ELF-1 (cell line): ENCODE measurements around the gene GPRASP3.
"Not testable (repeated sequence)": the region's sequence is repeated elsewhere in the genome, so short reads cannot be mapped to it uniquely, and the experiment has no call there.

Experiments used
- DNase-seq: peaks from one replicate; pipeline ENCODE4 v3.0.0-alpha.2; 2016; ENCODE audit warnings: low read depth, low spot score

GPRASP3 gene

DNA sequence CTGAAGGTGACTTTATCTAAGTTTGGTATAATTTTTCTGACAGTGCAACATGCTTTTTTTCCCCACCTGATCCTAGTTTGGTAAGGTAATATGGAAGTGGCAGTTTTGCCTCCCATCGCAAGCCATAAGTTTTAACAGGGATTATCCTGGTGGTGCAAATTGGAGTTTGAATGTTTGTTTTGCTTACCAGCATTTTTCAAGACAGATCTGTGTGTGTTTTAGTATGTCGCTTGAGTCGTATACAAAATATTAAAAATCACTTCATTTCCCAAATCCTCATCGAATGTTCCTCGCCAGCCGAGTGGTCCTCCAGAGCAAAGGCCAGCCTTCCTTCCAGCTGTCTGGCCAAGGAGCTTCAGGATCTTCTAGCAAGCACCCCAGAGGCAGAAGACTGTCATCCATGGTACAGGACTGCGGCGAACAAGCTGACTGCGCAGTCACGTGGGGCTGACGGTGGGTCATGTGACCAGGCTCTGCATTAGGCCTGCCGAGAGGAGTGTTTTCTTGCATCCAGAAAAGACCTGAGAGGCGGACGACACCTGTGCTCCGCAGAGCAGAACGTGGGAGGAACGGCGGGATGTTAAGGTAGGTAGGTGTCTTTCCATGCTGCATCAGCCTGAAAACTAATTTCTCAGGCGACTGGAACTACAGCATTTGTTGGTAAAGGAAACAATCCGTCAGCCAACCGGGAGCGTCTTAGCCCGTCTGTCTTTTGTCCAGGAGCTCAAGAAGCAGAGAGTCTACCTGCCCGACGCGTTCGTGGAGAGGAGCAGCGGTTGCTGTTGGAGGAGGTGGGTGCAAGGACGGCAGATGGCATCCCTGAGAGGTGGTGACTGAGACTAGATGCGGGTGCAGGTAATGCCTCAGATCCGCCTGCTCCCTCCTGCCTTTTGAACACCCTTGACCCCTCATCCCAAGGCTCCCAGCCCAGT lies at the start of gene GPRASP3:
TSS of gene GPRASP3 (plus strand) at position 507 of the 932 bp plus-strand sequence. CDS start 28,253 bp downstream, outside the sequence.
- peak; percentile 77 for DNase-seq

GRCh38 chrX:102672856-102673255 lies 47.7 kb upstream of the GPRASP3 start:
- DNase-seq: no peak

DNA sequence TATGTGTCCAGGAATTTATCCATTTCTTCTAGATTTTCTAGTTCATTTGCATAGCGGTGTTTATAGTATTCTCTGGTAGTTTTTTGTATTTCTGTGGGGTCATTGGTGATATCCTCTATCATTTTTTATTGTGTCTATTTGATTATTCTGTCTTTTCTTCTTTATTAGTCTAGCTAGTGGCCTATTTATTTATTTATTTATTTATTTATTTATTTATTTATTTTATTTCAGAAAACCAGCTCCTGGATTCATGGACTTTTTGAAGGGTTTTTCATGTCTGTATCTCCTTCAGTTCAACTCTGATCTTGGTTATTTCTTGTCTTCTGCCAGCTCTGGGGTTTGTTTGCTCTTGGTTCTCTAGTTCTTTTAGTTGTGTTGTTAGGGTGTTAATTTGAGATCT lies 43.1 kb upstream of the GPRASP3 start:
- DNase-seq: not testable (repeated sequence)

DNA sequence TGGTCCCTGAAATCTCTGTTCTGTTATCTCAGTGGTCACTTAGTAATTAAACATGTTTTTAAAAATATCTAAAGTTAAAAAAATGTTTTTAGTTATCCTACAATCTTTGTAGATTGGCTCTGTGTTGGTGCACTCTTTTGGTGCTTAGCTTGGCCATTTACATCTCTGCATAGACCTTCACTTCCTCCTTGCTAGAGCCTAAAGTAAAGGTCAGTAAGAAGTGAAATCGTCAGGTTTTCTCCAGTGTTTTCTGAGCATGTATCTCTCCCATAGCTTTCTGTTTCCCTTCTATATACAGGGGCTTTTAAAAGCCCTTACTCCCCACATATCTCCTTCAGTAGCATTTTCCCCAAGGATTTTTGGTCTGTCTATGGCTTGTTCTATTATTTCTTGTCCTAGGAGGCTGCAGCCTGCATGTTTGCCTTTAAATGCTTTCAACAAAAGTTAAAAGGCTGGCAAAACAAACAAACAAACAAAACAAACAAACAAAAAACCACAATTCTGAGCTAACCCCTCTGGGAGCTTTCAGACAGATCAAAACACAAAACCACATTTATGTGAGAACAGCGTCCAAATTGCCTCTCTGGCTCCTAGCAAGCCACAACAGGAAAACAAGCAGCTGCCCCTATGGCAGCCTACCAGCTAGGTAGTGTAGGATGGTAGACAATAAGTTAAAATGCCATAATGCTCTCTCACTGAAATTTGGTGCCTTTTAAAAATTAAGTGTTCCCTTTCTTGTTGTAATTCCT lies 35.6 kb upstream of the GPRASP3 start:
- DNase-seq: no peak

DNA sequence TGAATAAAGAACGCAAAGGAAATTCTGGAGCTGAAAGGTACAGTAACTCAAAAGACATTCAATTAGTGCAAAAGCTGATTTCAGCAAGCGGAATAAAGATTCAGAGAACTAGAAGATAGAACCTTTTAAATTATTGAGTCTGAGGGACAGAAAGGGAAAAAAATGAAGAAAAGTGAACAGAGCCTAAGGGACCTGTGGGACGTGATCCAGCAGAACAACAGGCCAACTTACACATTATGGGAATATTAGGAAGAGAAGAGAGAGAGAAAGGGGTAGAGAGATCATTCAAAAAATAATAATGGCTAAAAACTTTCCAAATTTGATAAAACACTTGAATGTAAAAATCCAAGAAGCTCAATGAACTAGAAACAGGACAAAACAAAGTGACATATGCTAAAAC lies 25.8 kb upstream of the GPRASP3 start:
- DNase-seq: no peak

DNA sequence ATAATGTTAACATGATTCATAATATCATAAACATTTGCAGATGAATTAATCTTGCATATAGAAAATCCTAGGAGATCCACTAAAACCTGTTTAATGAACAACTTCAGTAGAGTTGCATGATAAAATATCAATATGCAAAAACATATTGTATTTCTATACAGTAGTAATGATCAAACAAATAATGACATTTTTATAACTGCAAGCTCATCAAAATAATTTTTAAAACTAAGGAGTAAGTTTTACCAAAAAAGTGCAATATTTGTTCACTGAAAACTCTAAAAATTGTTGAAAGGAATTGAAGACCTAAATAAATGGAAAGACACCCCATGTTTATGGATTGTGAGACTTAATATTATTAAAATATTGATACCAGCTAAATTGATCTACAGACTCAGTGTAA lies 24.2 kb upstream of the GPRASP3 start:
- no peak for DNase-seq

DNA sequence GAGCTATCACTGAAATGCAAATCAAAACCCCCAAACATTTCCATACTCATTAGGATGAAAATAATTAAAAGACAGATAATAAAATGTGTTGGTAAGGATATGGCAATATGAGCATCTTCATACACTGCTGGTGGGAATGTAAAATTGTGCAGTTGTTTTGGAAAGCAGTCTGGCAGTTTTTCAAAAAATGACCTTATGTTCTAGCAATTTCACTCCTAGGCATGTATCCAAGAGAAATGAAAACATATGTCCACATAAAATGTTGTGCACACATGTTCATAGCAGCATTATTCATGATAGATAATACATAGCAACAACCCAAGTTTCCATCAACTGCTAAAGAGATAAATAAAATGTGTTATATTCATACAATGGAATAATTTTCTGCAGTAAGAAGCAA lies 23.0 kb upstream of the GPRASP3 start:
- DNase-seq: no peak

GRCh38 chrX:102708900-102709299 lies 11.6 kb upstream of the GPRASP3 start:
- no peak for DNase-seq

DNA sequence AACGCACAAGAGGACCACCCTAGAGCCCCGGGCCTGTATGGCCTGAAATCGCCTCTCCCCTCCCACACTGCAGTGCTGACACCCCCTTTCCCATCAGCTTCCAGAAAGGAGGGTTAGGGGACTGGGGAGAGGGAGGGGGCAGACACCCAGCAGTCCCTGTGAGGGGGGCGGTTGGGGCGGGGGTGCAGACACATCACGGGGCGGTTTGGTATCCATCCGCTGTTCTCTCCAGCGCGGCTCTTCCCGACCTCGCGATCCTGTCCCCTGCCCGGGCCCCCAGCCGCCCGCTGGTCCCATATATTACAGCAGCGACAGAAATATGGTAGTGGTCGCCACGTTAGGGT lies 8.7 kb upstream of the GPRASP3 start:
- DNase-seq: no peak

DNA sequence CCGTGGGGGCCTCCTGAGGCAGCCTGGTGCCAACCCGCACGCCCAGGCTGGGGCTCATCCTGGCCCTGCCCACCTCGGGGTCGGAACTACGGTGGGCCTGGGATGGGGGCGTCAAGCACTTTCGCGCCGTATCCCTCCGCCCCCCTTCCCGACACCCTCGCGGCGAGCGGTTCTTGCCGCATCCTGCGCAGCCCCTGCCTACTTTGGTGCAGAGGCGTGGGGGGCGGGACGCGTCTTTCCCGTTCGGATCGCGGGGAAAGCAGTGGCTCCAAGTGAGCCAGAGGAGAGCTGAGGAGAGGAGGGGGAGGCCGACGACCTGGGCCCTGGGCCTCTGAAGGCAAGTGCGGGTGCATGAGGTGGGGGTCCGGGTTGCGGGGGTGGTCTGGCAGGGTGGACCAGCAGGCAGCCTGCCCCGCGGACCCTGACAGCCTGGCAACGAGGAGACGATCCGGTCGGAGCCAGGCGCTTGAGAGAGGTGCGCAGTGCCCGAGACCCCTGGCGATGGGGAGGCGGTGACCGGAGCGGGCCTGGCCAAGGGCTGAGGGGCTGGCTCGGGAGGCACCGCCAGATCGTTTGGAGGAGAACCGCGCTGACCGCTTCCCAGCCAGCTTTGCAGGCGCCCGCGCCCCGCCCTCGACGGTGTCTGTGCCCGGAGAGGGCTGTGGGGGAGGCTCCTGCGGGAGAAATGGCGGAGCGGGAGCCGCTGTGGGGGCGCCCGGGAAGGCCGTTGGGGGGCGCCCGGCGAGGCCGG lies 8.2 kb upstream of the GPRASP3 start, which contains the start of gene GPRASP2:
TSS of gene GPRASP2 (plus strand) at position 233 of the 751 bp plus-strand sequence. CDS start 2,422 bp downstream, outside the sequence.
- DNase-seq: peak; percentile 52

DNA sequence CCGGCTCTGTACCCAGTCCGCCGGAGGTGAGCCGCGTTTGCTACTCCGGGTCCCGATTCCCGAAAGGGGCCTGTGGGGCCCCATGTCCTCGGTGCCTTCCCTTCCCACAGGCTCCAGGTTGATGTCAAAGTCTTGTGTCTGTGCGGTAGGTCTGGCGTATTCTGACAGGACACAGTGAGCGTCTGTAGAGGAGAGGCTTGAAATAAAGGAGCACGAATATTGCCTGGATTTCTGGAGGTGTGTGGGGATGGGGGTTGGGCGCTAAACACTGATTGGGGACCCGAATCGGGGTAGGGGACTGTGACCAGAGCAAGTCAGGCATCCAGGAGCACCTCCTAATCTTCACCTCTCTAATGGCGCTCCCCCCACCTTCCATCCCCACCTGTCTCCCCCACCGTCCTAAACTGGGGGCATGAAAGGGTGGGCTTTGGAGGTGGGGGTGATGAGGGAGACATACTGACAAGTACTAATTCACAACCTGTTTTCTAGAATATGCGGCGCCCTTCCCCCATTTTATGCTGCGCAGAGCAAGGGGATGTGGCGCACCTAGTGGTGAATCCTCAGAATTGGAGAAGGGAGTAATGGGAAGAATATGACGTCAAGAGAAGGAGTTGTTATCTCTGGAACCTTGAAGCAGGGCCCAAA lies 7.4 kb upstream of the GPRASP3 start:
- peak; percentile 62 for DNase-seq

DNA sequence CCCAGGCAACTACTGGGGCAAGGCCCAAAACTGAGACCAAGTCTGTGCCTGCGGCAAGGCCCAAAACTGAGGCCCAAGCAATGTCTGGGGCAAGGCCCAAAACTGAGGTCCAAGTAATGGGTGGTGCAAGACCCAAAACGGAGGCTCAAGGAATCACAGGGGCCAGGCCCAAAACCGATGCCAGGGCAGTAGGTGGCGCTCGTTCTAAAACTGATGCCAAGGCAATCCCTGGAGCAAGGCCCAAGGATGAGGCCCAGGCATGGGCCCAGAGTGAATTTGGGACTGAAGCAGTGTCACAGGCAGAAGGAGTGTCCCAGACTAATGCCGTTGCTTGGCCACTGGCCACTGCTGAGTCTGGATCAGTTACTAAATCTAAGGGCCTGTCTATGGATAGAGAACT lies 5.5 kb upstream of the GPRASP3 start:
- no peak for DNase-seq

DNA sequence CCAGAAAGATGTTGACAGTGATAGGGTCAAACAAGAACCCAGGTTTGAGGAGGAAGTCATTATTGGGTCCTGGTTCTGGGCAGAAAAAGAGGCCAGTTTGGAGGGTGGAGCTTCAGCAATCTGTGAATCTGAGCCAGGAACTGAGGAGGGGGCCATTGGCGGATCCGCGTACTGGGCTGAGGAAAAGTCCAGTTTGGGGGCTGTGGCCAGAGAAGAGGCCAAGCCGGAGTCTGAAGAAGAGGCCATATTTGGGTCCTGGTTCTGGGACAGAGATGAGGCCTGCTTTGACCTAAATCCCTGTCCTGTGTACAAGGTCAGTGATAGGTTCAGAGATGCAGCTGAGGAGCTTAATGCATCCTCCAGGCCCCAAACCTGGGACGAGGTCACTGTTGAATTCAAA lies 4.6 kb upstream of the GPRASP3 start:
- no peak for DNase-seq

DNA sequence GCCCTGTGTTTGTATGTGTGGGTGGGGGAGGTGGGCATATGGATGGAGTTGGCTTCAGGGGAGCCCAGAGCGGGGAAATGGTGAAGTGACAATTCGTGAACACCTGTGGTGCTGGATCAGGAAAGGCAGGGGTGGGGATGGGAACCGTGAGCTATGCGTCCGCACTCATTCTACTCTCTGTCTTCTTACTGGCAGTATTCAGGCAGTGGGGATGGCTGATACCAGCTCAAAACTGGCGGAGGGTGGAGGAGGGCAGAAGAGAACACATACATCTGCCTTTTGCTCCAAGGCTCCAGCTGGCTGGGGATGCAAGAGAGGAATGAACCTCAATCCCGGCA lies 595 bp downstream of the GPRASP3 start:
- DNase-seq: not testable (repeated sequence)

GRCh38 chrX:102723456-102723855 lies 2.9 kb downstream of the GPRASP3 start:
- DNase-seq: peak; percentile 20

DNA sequence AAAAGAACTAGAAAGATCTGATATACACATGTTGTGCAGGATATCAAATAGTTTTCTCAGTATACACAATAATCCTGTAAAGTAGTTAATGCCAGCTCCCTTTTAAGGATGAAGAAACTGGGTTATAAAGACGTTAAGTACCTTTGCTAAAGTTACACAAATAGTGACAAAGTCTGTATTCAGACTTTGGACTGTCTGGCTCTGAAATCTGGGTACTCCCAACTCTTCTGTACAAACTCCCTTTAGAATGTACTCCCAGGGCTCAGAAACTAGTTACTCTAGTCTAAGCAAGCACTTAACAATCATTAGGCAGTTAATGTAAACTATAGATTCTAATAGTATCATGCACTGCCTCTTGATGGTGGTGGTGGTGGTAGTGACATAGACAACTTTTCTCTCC lies 7.2 kb downstream of the GPRASP3 start:
- no peak for DNase-seq

DNA sequence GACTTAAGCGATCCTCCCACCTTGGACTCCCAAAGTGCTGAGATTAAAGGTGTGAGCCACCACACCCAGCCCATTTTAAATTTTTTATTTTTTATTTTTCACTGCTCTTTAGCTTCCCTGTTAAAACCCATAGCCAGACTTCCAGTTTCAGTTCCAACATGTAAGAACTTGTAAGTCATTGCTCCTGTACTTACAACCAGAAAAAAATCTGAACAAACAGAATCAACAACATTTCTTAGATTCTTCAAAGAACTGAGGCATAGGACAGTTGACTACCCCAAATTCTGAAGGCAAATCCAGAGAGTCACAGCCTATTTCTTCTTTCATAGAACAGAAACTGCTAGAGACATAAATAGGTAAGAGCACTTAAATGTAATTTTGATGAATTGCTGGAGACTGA lies 8.1 kb downstream of the GPRASP3 start:
- no peak for DNase-seq

- DNase-seq: no peak
These were observed 19.1 kb downstream of the GPRASP3 start for GRCh38 chrX:102739657-102740056.

- DNase-seq: no peak
These were observed 23.8 kb downstream of the GPRASP3 start for GRCh38 chrX:102744307-102744706.

- no peak for DNase-seq
These were observed 24.9 kb downstream of the GPRASP3 start for GRCh38 chrX:102745513-102745856.

DNA sequence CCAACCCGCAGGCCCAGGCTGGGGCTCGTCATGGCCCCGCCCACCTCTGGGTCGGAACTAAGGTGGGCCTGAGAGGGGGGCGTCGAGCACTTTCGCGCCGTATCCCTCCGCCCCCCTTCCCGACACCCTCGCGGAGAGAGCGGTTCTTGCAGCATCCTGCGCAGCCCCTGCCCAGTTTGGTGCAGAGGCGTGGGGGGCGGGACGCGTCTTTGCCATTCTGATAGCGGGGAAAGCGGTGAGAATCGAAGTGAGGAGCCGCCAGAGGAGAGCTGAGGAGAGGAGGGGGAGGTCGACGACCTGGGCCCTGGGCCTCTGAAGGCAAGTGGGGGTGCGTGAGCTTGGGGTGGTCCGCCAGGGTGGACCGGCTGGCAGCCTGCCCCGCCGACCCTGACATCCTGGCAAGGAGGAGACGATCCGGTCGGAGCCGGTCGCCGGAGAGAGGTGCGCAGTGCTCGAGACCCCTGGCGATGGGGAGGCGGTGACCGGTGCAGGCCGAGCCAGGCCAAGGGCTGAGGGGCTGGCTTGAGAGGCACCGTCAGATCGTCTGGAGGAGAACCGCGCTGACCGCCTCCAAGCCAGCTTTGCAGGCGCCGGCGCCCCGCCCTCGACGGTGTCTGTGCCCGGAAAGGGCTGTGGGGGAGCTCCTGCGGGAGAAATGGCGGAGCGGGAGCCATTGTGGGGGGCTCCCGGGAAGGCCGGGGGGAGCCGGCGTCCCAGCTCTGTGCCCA lies 25.5 kb downstream of the GPRASP3 start:
- DNase-seq: peak; percentile 65
